ENCODE data around the gene PI16. TPM values are rescaled to one million over a fixed set of nuclear protein-coding genes. Genes with fewer than 3 reads are reported as not detected.
A peak's percentile ranks its signal among the peaks of the same experiment; 100 is the strongest.

PI16 gene
- total RNA-seq (1 to 10 TPM in 4 of 7 donors, under 1 TPM in 2, not detected in 1; 0.12 to 3.4 (median 2.1) TPM), polyA plus RNA-seq (10 to 100 TPM in 1 of 2 donors, 1 to 10 TPM in 1; 7.7 to 43.1 TPM)
- long read RNA-seq, donor 1, partial matches to known transcripts, result 0 of 1 reads
- long read RNA-seq, donor 1, other reads (novel, unspliced or antisense), result 1 of 1 reads
- long read RNA-seq, donor 2, result 0 reads
- long read RNA-seq, donor 3, partial matches to known transcripts, result 0 of 5 reads
- long read RNA-seq, donor 3, other reads (novel, unspliced or antisense), result 2 of 5 reads

- peak in 1 of 5 donors; percentile 31 for DNase-seq
- no peak within 1 kb of the TSS for H3K27ac ChIP-seq
- H3K4me1 ChIP-seq (ENCODE audit: insufficient read depth), result no peaks in the 10 kb centered on the region
- H3K36me3 ChIP-seq, result no peaks in the 10 kb centered on the region
- no peak for TF ChIP-seq EP300 (IDR thresholded peaks at IDR 0.05)
- H3K9me3 ChIP-seq, result no peaks in the 10 kb centered on the region
- no peaks in the 10 kb centered on the region for H3K27me3 ChIP-seq
- intact Hi-C loops (cut with DNase I), result no loop called here
- WGBS, 3 donors, result 62 to 69% (median 68%) methylated on average over 13 to 14 of the region's 14 CpGs
- H3K4me3 ChIP-seq, result no peak within 1 kb of the TSS
Observed at GRCh38 chr6:36954262-36954931, at the start of gene PI16. Gene PI16, plus strand, starts transcription at chr6:36954738. Its CDS starts 23 bp downstream, at chr6:36954761.

- peaks cover 24% of the 10 kb centered on the region for H3K4me1 ChIP-seq (ENCODE audit: insufficient read depth)
- no peaks in the 10 kb centered on the region for H3K36me3 ChIP-seq
- no peaks in the 10 kb centered on the region for H3K9me3 ChIP-seq
- H3K27me3 ChIP-seq, result no peaks in the 10 kb centered on the region
- WGBS, 3 donors, result 89 to 97% (median 91%) methylated on average over 5 of the region's 5 CpGs
- H3K27ac ChIP-seq, result peak overlapping the region in 1 of 2 donors; percentile 60
- intact Hi-C loops (cut with DNase I), result no loop called here
- no peak for TF ChIP-seq CTCF (IDR thresholded peaks at IDR 0.05)
- TF ChIP-seq POLR2A (IDR thresholded peaks at IDR 0.05), result no peak
- TF ChIP-seq EP300 (IDR thresholded peaks at IDR 0.05), result no peak
- DNase-seq, result no peak
- H3K4me3 ChIP-seq, result no peak overlapping the region
Observed at GRCh38 chr6:36904851-36905393, 49.6 kb upstream of the PI16 start.

GRCh38 chr6:36906539-36907325 is 47.8 kb upstream of the PI16 start:
- peaks cover 25% of the 10 kb centered on the region for H3K4me1 ChIP-seq (ENCODE audit: insufficient read depth)
- 6 to 17% (median 11%) methylated on average over 2 of the region's 2 CpGs for WGBS, 3 donors
- no peak for TF ChIP-seq CTCF (IDR thresholded peaks at IDR 0.05)
- TF ChIP-seq POLR2A (IDR thresholded peaks at IDR 0.05), result no peak
- intact Hi-C loops (cut with DNase I), result no loop called here
- no peaks in the 10 kb centered on the region for H3K27me3 ChIP-seq
- peak in 1 of 5 donors; percentile 52 for DNase-seq
- no peak overlapping the region for H3K4me3 ChIP-seq
- H3K9me3 ChIP-seq, result no peaks in the 10 kb centered on the region
- H3K36me3 ChIP-seq, result no peaks in the 10 kb centered on the region
- peak overlapping the region in 1 of 2 donors; percentile 49 for H3K27ac ChIP-seq

GRCh38 chr6:36907781-36908180 is 46.8 kb upstream of the PI16 start:
- Histone ChIP-seq H3K9me3 (no peaks in the 10 kb centered on the region), H3K4me1 (ENCODE audit: insufficient read depth) (peaks cover 25% of the 10 kb centered on the region), H3K36me3 (no peaks in the 10 kb centered on the region), H3K27me3 (no peaks in the 10 kb centered on the region), H3K27ac (peak overlapping the region in 1 of 2 donors; percentile 49), H3K4me3 (no peak overlapping the region)
- TF ChIP-seq CTCF (IDR thresholded peaks at IDR 0.05), result no peak
- TF ChIP-seq EP300 (IDR thresholded peaks at IDR 0.05), result no peak
- TF ChIP-seq POLR2A (IDR thresholded peaks at IDR 0.05), result no peak
- intact Hi-C loops (cut with DNase I), result no loop called here
- DNase-seq, result peak; percentile 56 to 86 (median 80)
- WGBS, 3 donors, result 11 to 24% (median 16%) methylated on average over 5 of the region's 5 CpGs

Measured in ovary (tissue), 10 donors.